Epithelial cell of proximal tubule (primary cell): Measurements from ENCODE around the gene TANK. TPM values are rescaled to one million over a fixed set of nuclear protein-coding genes. Genes with fewer than 3 reads are reported as not detected.
A peak's percentile ranks its signal among the peaks of the same experiment; 100 is the strongest.

Source experiments
- DNase-seq: peaks from one replicate; pipeline ENCODE4 v3.0.0-alpha.2; 2011; ENCODE audit warnings: low read depth
- H3K4me3 ChIP-seq: 2 replicates; pipeline ENCODE4 v1.5.1; 2011; ENCODE audit warnings: low read depth, mild to moderate bottlenecking, low read length
- CTCF ChIP-seq: conservative IDR thresholded peaks from 2 replicates; pipeline ENCODE4 v1.5.1; 2012; ENCODE audit warnings: low read depth, mild to moderate bottlenecking, low read length
- total RNA-seq: library from RNA; depleted of rRNA; stranded (reverse); fragments of >200 nt; gene quantifications from 2 replicates; pipeline ENCODE4 v1.2.3, GENCODE V29; 2015

TANK gene
- total RNA-seq, 1 donor from 2014 or later = 34.1 TPM

- no peak for TF ChIP-seq CTCF
- no peak overlapping the region for H3K4me3 ChIP-seq
- no peak for DNase-seq
These were observed 26.9 kb upstream of the TANK start for GRCh38 chr2:161133366-161133765.

GRCh38 chr2:161134547-161135518 is 25.4 kb upstream of the TANK start:
- no peak overlapping the region for H3K4me3 ChIP-seq
- no peak for TF ChIP-seq CTCF
- no peak for DNase-seq

- TF ChIP-seq CTCF = no peak
- no peak overlapping the region for H3K4me3 ChIP-seq
- no peak for DNase-seq
These were observed 24.2 kb upstream of the TANK start for GRCh38 chr2:161135951-161136593.

GRCh38 chr2:161136696-161137324 is 23.4 kb upstream of the TANK start:
- H3K4me3 ChIP-seq = peak overlapping the region; percentile 24
- DNase-seq = peak; percentile 80
- no peak for TF ChIP-seq CTCF

- H3K4me3 ChIP-seq = peak overlapping the region; percentile 17
- DNase-seq = no peak
- no peak for TF ChIP-seq CTCF
These were observed 21.8 kb upstream of the TANK start for GRCh38 chr2:161138429-161138828.

- DNase-seq = no peak
- peak overlapping the region; percentile 15 for H3K4me3 ChIP-seq
- TF ChIP-seq CTCF = no peak
These were observed 20.9 kb upstream of the TANK start for GRCh38 chr2:161139098-161139987.
